WERI-Rb-1 (cell line): ENCODE measurements around the gene AP3B1.

ENCODE experiments used
- DNase-seq: peaks from one replicate; pipeline ENCODE4 v3.0.0-alpha.2; 2020
- H3K27ac ChIP-seq: fragments of 250-450 bp; sonication (Bioruptor Pico); 2 replicates; pipeline ENCODE4 v1.5.1; 2020; ENCODE audit warnings: mild to moderate bottlenecking, moderate library complexity
- H3K27me3 ChIP-seq: fragments of 250-450 bp; sonication (Bioruptor Pico); 2 replicates; pipeline ENCODE4 v1.5.1; 2021; ENCODE audit warnings: mild to moderate bottlenecking, low read depth, moderate library complexity; ENCODE audit not compliant: insufficient read depth, severe bottlenecking
- H3K36me3 ChIP-seq: fragments of 250-450 bp; sonication (Bioruptor Pico); 2 replicates; pipeline ENCODE4 v1.5.1; 2020; ENCODE audit warnings: mild to moderate bottlenecking, moderate library complexity
- H3K4me3 ChIP-seq: 2 replicates; pipeline ENCODE4 v1.5.1; 2011; ENCODE audit warnings: low read depth, mild to moderate bottlenecking, control low read depth, low read length
- H3K9me3 ChIP-seq: fragments of 250-450 bp; sonication (Bioruptor Pico); 2 replicates; pipeline ENCODE4 v1.5.1; 2021; ENCODE audit warnings: mild to moderate bottlenecking, moderate library complexity; ENCODE audit not compliant: severe bottlenecking
- CTCF ChIP-seq: IDR thresholded peaks from 2 replicates; pipeline ENCODE4 v1.5.1; 2011; ENCODE audit warnings: low read depth, mild to moderate bottlenecking, control low read depth, inconsistent platforms, low read length

AP3B1 gene

GRCh38 chr5:78224358-78224757 is 70.1 kb downstream of the AP3B1 start:
- Histone ChIP-seq H3K27ac (no peak overlapping the region), H3K9me3 (no peaks in the 10 kb centered on the region), H3K27me3 (no peaks in the 10 kb centered on the region), H3K4me3 (no peak overlapping the region), H3K36me3 (no peaks in the 10 kb centered on the region; the same call in 1 of the 2 replicates)
- TF ChIP-seq CTCF: no peak
- no peak for DNase-seq

- DNase-seq: peak; percentile 44
- no peaks in the 10 kb centered on the region for H3K27me3 ChIP-seq
- no peak overlapping the region for H3K4me3 ChIP-seq
- H3K27ac ChIP-seq: no peak overlapping the region
- TF ChIP-seq CTCF: peak; percentile 59
- no peaks in the 10 kb centered on the region; the same call in 1 of the 2 replicates for H3K36me3 ChIP-seq
- H3K9me3 ChIP-seq: no peaks in the 10 kb centered on the region
These were observed 72.5 kb downstream of the AP3B1 start for GRCh38 chr5:78221964-78222451.

GRCh38 chr5:78221467-78221866 is 73.0 kb downstream of the AP3B1 start:
- DNase-seq: no peak
- H3K9me3 ChIP-seq: no peaks in the 10 kb centered on the region
- no peak overlapping the region for H3K27ac ChIP-seq
- no peak for TF ChIP-seq CTCF
- H3K4me3 ChIP-seq: no peak overlapping the region
- no peaks in the 10 kb centered on the region; the same call in 1 of the 2 replicates for H3K36me3 ChIP-seq
- H3K27me3 ChIP-seq: no peaks in the 10 kb centered on the region

- H3K9me3 ChIP-seq: no peaks in the 10 kb centered on the region
- no peak for DNase-seq
- H3K27me3 ChIP-seq: no peaks in the 10 kb centered on the region
- no peak overlapping the region for H3K27ac ChIP-seq
- no peak overlapping the region for H3K4me3 ChIP-seq
- no peak for TF ChIP-seq CTCF
- peaks cover 5% of the 10 kb centered on the region; the same call in 1 of the 2 replicates for H3K36me3 ChIP-seq
These were observed 78.5 kb downstream of the AP3B1 start for GRCh38 chr5:78215972-78216371.

- peaks cover 5% of the 10 kb centered on the region; the same call in 1 of the 2 replicates for H3K36me3 ChIP-seq
- no peaks in the 10 kb centered on the region for H3K9me3 ChIP-seq
- no peaks in the 10 kb centered on the region for H3K27me3 ChIP-seq
- no peak overlapping the region for H3K4me3 ChIP-seq
- DNase-seq: no peak
- no peak overlapping the region for H3K27ac ChIP-seq
- TF ChIP-seq CTCF: no peak
These were observed 78.9 kb downstream of the AP3B1 start for GRCh38 chr5:78215565-78215964.

- H3K9me3 ChIP-seq: no peaks in the 10 kb centered on the region
- no peak for TF ChIP-seq CTCF
- no peak overlapping the region for H3K4me3 ChIP-seq
- H3K27me3 ChIP-seq: no peaks in the 10 kb centered on the region
- no peak for DNase-seq
- H3K36me3 ChIP-seq: peaks cover 5% of the 10 kb centered on the region; the same call in 1 of the 2 replicates
- no peak overlapping the region for H3K27ac ChIP-seq
These were observed 80.7 kb downstream of the AP3B1 start for GRCh38 chr5:78213799-78214198.
